ENCODE measurements around the gene ILF3. TPM values are rescaled to one million over a fixed set of nuclear protein-coding genes. Genes with fewer than 3 reads are reported as not detected.

The ILF3 gene
- total RNA-seq, 2 donors from 2014 or later = 114 to 196 TPM

DNA sequence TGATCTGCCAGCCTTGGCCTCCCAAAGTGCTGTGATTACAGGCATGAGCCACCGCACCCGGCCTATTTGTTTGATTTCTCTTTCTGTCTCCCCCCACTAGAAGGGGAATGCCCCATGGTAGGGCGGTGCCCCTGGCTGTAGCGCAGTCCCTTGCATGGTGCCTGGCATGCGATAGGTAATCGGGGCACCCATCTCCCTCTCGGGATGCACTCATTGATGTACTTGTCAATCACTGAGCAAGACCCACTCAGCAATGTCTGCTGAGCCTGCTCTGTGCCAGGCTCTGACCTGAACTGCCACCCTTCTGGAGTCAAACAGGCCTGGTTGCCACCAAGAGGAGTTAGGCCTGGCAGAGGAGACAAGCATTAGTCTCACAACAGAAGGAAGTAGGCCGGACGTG lies 83.6 kb downstream of the ILF3 start:
- Histone ChIP-seq H3K27ac (peak overlapping the region in 1 of 2 donors; percentile 28), H3K4me3 (no peak overlapping the region), H3K27me3 (replicated peaks; ENCODE audit: insufficient read depth) (no peaks in the 10 kb centered on the region), H3K9me3 (no peaks in the 10 kb centered on the region), H3K4me1 (ENCODE audit: control insufficient read depth in 1 of 2, low read depth in 2 of 2) (peaks cover 25 to 36% of the 10 kb centered on the region in 2 donors), H3K36me3 (no peaks in the 10 kb centered on the region)
- no peak for TF ChIP-seq CTCF (IDR thresholded peaks at IDR 0.05)
- no peak for DNase-seq (ENCODE audit: low spot score)
- no peak for ATAC-seq (ENCODE audit: insufficient number of reproducible peaks, low FRiP score, low read depth)

GRCh38 chr19:10740798-10741197 lies 86.7 kb downstream of the ILF3 start:
- no peak for TF ChIP-seq CTCF (IDR thresholded peaks at IDR 0.05)
- Histone ChIP-seq H3K36me3 (no peaks in the 10 kb centered on the region), H3K4me1 (ENCODE audit: control insufficient read depth in 1 of 2, low read depth in 2 of 2) (peaks cover 27 to 52% of the 10 kb centered on the region in 2 donors), H3K9me3 (no peaks in the 10 kb centered on the region), H3K4me3 (no peak overlapping the region), H3K27ac (no peak overlapping the region), H3K27me3 (replicated peaks; ENCODE audit: insufficient read depth) (no peaks in the 10 kb centered on the region)
- ATAC-seq (ENCODE audit: insufficient number of reproducible peaks, low FRiP score, low read depth) (no peak), DNase-seq (ENCODE audit: low spot score) (no peak)

Other genes with a start within 250 kb of the ILF3 start
- 10 to 100 TPM; 24.9 to 25.5 TPM for gene PDE4A, start 233.8 kb upstream of the ILF3 start, total RNA-seq
- 10 to 100 TPM; 42.0 to 57.3 TPM for gene KEAP1, start 151.0 kb upstream of the ILF3 start, total RNA-seq
- 1 to 10 TPM; 2.4 to 8.7 TPM for gene S1PR5, start 136.9 kb upstream of the ILF3 start, total RNA-seq
- gene ATG4D, start 110.4 kb upstream of the ILF3 start, total RNA-seq = 10 to 100 TPM; 17.1 to 30.5 TPM
- gene KRI1, start 88.3 kb upstream of the ILF3 start, total RNA-seq = 10 to 100 TPM; 14.4 to 37.7 TPM
- gene CDKN2D, start 85.4 kb upstream of the ILF3 start, total RNA-seq = 10 to 100 TPM; 16.2 to 21.0 TPM
- 1 to 10 TPM in 1 of 2 donors, not detected in 1; 2.3 TPM for gene AP1M2, start 67.0 kb upstream of the ILF3 start, total RNA-seq
- 100 to 1,000 TPM; 105 to 748 TPM for gene SLC44A2, start 28.8 kb upstream of the ILF3 start, total RNA-seq
- 10 to 100 TPM; 23.9 to 41.3 TPM for gene QTRT1, start 47.1 kb downstream of the ILF3 start, total RNA-seq
- 100 to 1,000 TPM; 153 to 195 TPM for gene DNM2, start 63.7 kb downstream of the ILF3 start, total RNA-seq
- gene TMED1, start 181.9 kb downstream of the ILF3 start, total RNA-seq = 10 to 100 TPM; 19.4 to 22.4 TPM
- gene C19orf38, start 194.1 kb downstream of the ILF3 start, total RNA-seq = 1 to 10 TPM; 2.4 to 3.5 TPM
- gene CARM1, start 217.2 kb downstream of the ILF3 start, total RNA-seq = 10 to 100 TPM; 18.5 to 21.2 TPM

All from thoracic aorta (tissue), 2 donors.